Stomach (tissue), 4 donors: Measurements from ENCODE around the gene EMILIN3.

Source experiments
- EP300 ChIP-seq: sonication (generic); formaldehyde crosslinking; IDR thresholded peaks from one replicate; pipeline ENCODE4 v1.6.1; 2017; ENCODE audit warnings: antibody characterized with exemption
- POLR2A ChIP-seq, 4 donors: fragments of 450-650 bp; IDR thresholded peaks; one replicate each; pipeline ENCODE4 v1.6.1; 2016; ENCODE audit warnings: antibody characterized with exemption in 4 of 4, control low read depth in 2 of 4, mild to moderate bottlenecking in 1 of 4, moderate library complexity in 1 of 4
- POLR2AphosphoS5 ChIP-seq, 3 donors: sonication (generic); formaldehyde crosslinking; IDR thresholded peaks; one replicate each; pipeline ENCODE4 v1.6.1; 2016; ENCODE audit warnings: antibody characterized with exemption in 3 of 3
- TF ChIP-seq, protein P1 (sequence below), 7 experiments: fragments of 450-650 bp in 4 of 7; fragments of 200-600 bp in 3 of 7; sonication (generic) in 3 of 7; IDR thresholded peaks; one replicate each; pipeline ENCODE4 v1.5.1; 2016 to 2019; ENCODE audit warnings: antibody characterized with exemption in 7 of 7, control low read depth in 2 of 7, mild to moderate bottlenecking in 1 of 7

GRCh38 chr20:41382791-41383305, 16.2 kb upstream of the EMILIN3 start:
- TF ChIP-seq POLR2AphosphoS5 (IDR thresholded peaks at IDR 0.05) (no peak), POLR2A (IDR thresholded peaks at IDR 0.05) (no peak), EP300 (no peak)
- TF ChIP-seq, protein P1, sequence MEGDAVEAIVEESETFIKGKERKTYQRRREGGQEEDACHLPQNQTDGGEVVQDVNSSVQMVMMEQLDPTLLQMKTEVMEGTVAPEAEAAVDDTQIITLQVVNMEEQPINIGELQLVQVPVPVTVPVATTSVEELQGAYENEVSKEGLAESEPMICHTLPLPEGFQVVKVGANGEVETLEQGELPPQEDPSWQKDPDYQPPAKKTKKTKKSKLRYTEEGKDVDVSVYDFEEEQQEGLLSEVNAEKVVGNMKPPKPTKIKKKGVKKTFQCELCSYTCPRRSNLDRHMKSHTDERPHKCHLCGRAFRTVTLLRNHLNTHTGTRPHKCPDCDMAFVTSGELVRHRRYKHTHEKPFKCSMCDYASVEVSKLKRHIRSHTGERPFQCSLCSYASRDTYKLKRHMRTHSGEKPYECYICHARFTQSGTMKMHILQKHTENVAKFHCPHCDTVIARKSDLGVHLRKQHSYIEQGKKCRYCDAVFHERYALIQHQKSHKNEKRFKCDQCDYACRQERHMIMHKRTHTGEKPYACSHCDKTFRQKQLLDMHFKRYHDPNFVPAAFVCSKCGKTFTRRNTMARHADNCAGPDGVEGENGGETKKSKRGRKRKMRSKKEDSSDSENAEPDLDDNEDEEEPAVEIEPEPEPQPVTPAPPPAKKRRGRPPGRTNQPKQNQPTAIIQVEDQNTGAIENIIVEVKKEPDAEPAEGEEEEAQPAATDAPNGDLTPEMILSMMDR (IDR thresholded peaks at IDR 0.05) = no peak
